Myocyte (in vitro differentiated cells): ENCODE data around the gene AUTS2. TPM values are rescaled to one million over a fixed set of nuclear protein-coding genes. Genes with fewer than 3 reads are reported as not detected.
A peak's percentile ranks its signal among the peaks of the same experiment; 100 is the strongest.

ENCODE experiments used
- DNase-seq: peaks from one replicate; pipeline ENCODE4 v3.0.0-alpha.2; 2012; ENCODE audit warnings: low read depth
- total RNA-seq: library from RNA; depleted of rRNA; stranded (reverse); fragments of >200 nt; gene quantifications from 2 replicates; pipeline ENCODE4 v1.2.3, GENCODE V29; 2014

The AUTS2 gene
- total RNA-seq, 1 donor from 2014 or later: 4.4 TPM

DNA sequence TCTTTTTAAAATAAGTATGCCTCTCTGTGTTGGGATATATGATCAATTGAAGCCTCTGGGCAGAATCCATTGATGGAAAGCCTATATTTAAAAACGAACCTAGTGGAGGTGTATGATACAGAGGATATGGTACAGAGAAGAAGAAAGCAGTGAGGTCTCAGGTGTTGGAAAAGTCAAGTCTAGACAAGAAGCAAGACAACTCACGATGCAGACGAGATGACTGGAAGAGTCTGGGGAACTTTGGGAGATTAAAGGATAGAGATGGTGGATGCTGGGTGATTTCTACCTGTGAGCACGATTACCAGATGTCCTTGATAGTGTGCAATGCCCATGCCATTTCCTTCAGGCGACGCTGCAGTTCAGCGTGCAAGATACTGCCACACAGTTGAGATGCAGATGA lies 1009.0 kb downstream of the AUTS2 start:
- no peak for DNase-seq

DNA sequence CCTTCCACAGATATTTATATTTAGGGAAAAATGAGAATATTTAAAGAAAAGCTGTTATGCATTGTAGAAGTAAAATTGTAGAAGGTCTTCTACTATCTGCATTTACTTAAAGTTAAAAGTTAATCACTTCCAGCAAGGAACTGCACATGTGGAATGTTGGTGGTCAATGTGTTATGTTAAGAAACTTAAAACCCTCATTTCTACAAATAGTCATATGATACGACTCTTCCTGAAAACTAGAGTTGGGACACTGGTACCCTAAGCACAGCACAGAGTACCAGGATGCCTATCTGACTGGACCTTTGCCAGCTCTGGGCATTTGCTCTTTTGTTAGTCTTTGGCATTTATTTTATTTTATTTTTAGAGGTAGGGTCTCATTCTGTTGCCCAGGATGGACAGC lies 1009.5 kb downstream of the AUTS2 start:
- DNase-seq: no peak

DNA sequence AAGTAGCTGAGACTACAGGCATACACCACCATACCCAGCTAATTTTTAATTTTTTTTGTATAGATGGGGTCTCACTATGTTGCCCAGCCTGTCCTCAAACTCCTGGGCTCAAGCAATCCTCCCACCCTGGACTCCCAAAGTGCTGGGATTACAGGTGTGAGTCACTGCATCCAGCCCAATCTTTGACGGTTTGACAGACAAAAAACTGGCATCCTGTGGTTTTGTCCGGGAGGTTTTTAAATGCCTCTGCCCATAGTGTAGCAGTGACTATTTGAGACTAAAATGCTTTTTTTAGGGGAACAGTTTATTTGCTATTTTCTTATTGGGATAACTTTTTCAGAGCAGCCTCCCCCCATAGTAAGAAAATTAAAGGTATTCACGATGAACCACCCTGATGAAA lies 1010.0 kb downstream of the AUTS2 start:
- DNase-seq: no peak

DNA sequence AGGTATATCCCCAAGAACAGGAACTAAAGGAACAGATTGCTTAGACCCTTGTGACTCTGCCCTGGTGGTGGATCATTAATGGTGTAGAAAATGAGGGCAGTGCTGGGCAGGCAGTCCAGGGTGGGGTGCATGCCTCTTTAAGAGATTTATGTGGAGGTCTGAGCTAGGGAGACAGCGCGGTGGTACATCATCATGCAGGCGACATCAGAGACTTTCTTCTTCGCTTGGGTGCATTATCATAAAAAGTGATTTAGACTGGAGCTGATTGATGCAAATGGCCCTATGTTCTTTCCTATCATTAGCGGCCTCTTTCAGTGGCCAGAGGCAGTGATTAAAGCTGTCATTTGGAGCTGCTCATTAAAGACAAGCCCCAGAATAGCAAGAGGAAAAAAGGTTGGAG lies 1014.5 kb downstream of the AUTS2 start:
- no peak for DNase-seq

GRCh38 chr7:70614237-70615045 lies 1016.2 kb downstream of the AUTS2 start:
- peak; percentile 0 for DNase-seq

DNA sequence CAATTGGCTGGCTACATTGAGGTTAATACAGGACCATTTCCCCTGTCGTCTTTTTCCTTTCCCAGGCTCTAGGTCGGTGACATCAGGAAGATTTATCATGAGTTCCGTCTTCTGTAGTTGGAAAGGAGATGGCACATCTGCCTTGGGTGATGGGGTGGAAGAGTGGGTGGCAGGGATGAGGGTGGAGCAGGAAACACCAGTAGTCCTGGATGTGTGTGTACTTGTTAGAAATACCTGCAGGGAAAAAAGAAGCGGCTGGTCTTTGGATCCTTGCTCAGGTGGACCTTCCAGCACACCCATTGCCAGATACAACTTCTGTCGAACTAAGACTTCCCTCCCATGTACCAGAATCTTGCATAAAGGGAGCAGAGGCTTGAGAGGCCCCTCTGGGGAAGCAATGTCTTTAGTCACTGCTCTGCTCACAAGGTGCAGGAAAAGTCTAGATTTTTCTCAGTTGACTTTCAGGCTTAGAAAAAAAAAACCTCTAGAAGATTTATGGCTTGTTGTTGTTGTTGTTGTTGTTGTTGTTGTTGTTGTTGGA lies 1016.9 kb downstream of the AUTS2 start:
- no peak for DNase-seq

DNA sequence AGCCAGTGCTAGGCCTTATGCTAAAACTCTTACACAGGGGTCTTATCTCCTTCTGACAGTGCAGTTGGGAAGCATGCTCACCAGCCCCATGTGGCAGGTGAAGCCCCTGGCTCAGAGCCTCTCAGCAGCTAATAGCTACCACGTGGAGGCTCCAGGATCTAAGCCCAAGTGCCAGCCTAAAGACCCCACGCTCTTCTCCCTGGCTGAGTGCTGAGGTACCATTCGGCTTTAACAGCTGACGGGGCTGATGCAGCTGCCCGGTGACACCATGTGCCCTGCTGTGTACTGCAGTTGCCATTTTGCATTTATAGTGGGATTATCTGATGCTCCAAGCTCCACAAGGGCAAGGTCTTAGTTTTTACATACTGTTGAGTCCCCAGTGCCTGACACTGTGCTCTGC lies 1017.9 kb downstream of the AUTS2 start:
- DNase-seq: no peak

DNA sequence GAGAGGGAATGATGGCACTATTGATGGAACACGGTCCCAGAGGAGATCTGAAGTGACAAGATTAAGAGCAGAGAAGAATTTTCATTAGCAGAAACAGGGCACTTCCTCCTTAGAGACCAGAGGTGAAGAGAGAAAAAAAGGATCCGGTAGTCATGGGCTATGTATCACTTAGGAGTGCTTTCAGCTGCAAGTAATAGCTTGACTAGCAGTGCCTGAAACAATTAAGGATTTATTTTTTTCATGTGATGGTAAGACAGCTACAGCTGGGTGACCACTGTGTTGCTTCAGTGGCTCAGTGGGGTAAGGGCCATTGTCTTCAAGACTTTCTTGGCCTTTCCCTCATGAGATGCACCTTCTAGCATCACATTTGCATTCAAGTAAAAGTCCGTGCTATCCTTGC lies 1018.5 kb downstream of the AUTS2 start:
- DNase-seq: no peak

- no peak for DNase-seq
These were observed 1019.8 kb downstream of the AUTS2 start for GRCh38 chr7:70618020-70618551.

DNA sequence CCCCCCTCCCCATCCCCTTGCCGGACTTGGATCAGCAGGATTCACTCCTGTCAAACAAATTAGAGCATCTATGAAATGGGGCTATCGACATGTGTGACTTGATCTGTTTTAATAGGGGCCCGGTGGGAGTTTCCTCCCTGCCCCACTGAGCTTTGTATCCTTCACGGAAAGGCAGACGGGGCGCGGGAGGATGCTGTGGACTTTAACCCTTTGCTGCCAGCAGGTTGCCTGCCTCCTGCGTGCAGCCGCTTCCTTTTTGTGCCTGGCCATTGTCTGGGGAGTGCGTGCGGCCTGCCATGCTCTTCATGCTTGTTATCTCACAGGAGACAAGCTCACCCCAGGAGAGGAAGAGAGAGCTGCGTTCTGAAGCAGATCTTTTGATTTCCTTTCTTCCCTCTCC lies 1020.9 kb downstream of the AUTS2 start:
- DNase-seq: no peak

DNA sequence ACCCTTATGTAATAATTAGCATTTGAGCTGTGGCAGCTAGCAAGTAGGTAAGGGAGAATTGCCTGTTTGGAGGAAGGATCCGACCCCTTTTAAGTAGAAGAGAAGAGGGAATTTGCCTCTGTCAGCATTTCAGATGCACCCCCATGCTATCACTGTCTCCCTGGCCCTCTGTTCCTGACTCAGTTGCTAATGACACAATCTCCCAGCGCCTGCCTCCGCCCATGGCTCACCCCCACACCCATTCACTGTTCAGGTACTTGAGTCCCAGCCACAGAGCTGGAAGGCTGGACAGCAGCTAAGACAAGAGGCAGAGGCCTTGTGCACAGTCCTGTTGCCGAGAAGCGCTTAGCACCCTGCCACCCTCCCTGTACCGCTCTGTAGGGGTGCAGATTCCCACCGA lies 1021.4 kb downstream of the AUTS2 start:
- DNase-seq: no peak

- DNase-seq: no peak
These were observed 1022.2 kb downstream of the AUTS2 start for GRCh38 chr7:70620333-70621055.

DNA sequence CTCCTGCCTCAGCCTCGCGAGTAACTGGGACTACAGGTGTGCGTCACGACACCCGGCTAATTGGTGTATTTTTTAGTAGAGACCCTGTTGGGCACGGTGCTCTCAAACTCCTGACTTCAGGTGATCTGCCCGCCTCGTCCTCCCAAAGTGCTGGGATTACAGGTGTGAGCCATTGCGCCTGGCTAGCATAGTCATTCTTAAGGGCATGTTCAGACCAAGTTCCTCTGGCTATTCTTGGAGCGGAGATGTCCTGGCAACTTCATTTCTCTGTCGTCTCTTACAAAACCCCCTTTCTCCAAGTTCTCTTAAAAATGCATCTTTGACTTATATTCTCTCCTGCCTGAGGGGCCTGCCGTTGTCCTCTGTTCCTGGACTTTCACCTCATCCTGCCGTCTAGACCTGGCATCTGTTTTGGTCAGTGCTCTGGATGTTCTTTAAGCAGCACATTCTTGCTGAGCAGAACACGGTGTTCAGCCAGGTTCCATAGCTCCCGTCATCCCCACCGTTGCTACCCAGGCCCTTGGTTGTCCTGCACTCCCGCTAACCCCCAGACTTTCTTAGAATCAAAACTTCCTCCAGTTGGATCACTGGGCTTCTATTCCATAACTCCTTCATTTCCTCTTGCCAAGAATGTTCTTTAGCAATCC lies 1023.8 kb downstream of the AUTS2 start:
- DNase-seq: no peak

GRCh38 chr7:70622936-70623335 lies 1024.7 kb downstream of the AUTS2 start:
- DNase-seq: no peak

- DNase-seq: no peak
These were observed 1026.3 kb downstream of the AUTS2 start for GRCh38 chr7:70624500-70625103.

- no peak for DNase-seq
These were observed 1029.2 kb downstream of the AUTS2 start for GRCh38 chr7:70627461-70627860.

GRCh38 chr7:70630440-70630817 lies 1032.2 kb downstream of the AUTS2 start:
- DNase-seq: no peak

DNA sequence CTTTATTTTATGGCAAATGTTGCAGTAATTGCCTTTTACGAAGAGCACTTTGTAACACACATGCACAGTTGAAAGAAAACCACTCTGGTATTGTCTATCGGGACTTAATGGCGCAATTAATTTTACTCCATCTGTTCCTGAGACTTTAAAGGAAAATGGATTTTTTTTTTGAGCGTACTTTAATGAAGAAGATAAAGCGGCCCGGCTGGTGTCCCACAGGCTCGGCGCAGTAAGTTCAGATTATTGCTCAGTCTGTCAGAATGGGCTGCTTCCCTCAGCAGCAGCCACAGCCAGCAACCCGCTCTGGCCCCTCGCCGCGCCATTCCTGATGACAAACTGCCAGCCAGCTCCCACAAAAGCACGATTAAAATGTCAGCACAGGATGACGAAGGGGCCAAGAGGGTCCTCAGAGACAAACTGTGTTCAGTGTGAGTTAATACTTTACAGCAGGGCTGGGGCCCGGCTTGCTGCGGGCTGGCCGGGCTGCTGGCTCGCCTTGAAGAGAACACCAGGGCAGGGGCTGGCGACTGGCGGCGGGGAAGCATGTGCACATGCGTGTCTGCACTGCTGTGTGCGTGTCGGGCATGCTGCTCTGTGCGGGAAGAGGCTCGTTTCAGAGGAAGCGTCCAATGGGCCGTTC lies 1032.7 kb downstream of the AUTS2 start:
- DNase-seq: no peak

DNA sequence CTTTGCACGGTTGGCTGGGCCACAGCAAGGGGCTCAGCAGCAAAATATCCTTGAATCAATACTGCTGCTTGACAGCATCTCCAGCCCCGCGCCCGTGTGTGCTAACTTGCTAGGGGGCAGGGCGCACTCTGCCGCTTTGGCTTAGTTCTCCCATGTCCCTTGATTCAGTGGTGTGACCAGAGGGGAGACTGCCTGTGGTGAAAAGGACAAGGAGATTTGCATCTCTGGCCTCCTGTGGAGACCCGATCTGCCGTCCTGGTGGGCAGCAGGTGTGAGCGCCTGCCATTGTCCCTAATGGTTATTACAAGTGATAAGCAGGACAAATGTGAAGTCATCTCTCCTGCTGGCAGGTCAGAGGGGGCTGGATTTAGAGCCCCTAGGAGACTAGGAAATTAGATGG lies 1033.4 kb downstream of the AUTS2 start:
- DNase-seq: no peak

DNA sequence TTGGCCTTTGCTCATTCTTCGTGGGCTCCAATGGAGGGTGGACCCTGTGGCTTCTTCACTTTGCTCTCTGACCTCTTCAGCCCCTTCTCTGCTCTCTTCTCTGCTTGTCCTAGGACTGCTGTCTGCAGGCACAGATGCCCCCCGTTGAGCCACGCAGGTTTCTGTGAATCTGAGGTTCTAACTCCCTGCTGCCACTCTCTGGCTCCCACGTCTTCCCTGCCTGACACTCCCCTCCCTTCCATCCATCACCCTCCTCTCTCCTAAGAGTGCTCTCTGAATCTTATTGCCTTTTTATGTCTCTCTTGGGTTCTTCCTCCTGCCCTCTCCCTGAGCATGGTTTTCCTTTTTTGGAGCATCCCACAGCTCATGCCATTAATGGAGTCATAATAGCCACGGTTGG lies 1034.1 kb downstream of the AUTS2 start:
- DNase-seq: no peak

DNA sequence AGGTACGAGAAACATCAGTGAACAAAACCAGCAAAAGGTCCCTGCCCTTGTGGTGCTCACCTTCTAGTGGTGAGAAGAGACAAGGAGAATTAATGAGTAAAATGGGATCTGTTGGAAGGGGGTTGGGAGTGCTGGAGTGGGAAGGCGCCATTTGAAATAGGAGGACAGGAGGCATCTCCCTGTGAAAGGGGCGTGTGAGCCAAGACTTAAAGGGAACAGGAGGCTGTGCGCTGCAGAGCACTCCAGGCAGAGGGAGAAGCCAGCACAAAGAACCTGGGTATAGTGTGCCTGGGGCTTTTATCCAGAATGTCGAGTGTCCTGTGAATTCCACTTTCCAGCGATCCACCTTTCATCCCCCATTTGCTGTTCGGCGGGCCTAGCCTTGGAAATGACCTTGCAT lies 1035.8 kb downstream of the AUTS2 start:
- DNase-seq: no peak
